HG02973 (cell line): Measurements from ENCODE around the gene TMEM222.

Experiments used
- ATAC-seq: cut with Tn5 transposase; IDR thresholded peaks from one replicate; pipeline ENCODE4 v1.9.1; 2021; ENCODE audit warnings: moderate library complexity; ENCODE audit not compliant: unreplicated experiment

The TMEM222 gene

GRCh38 chr1:27341525-27342252 is 19.7 kb downstream of the TMEM222 start, which contains the start of gene SYTL1:
TSS of gene SYTL1 (plus strand) at chr1:27342022. CDS start at chr1:27345335, 3,313 bp downstream.
- no peak for ATAC-seq

GRCh38 chr1:27342391-27342777 is 20.4 kb downstream of the TMEM222 start:
- ATAC-seq = no peak

DNA sequence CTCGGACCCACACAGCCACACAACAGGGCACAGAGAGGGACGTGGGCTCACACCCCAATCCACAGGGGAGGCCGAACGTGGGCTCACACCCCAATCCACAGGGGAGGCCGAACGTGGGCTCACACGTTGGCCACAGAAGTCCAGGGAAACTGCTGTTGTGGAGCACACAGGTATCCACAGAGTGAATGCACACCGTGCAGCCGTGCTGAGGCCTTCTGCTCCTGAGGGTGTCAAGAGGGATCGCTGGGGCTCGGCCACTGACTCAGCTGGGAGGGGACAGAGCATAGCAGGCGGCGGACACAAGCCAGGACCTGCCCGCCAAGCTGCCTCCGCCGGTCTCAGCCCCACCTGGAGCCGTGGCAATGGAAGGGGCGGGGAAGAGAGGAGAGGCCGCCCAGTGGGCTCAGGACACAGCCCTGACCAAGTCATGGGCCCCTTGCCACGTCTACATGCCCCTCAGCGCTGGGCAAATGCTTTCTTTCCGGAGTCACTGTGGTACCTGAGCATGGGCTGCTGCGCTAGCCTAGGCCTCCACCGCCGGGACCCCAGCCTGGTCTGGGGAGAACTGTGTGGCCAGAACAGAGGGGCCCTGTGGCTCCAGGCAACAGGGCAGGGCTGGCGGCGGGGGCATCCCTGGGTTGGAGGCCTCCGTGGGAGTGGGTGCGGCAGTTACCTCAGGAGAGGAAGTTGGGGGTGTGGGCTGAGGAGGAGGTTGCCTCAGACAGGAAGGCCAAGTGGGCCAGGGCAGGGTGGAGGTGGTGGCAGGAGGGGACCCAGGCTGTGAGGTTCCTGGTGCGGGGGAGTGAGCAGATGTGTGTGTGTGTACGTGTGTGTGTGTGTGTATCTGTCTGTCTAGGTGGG is 21.0 kb downstream of the TMEM222 start:
- no peak for ATAC-seq

DNA sequence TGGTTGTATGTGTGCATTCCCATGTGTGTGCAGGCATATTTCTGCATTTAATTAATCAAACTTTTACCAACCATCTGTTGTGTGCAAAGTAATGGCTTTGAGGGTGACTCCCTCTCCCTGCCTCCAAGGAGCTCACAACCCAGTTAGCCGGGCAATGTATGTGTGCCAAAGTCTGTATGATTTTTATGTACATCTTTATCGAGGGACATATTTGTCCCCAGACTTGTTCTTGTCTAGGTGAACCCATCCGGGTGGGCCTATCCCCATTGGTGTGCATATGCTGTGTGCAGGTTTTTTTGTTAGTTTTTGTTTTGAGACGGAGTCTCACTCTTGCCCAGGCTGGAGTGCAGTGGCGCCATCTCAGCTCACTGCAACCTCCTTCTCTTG is 21.7 kb downstream of the TMEM222 start:
- ATAC-seq = no peak

GRCh38 chr1:27345272-27345671 is 23.3 kb downstream of the TMEM222 start:
- ATAC-seq = no peak

GRCh38 chr1:27346357-27346756 is 24.4 kb downstream of the TMEM222 start:
- ATAC-seq = no peak

DNA sequence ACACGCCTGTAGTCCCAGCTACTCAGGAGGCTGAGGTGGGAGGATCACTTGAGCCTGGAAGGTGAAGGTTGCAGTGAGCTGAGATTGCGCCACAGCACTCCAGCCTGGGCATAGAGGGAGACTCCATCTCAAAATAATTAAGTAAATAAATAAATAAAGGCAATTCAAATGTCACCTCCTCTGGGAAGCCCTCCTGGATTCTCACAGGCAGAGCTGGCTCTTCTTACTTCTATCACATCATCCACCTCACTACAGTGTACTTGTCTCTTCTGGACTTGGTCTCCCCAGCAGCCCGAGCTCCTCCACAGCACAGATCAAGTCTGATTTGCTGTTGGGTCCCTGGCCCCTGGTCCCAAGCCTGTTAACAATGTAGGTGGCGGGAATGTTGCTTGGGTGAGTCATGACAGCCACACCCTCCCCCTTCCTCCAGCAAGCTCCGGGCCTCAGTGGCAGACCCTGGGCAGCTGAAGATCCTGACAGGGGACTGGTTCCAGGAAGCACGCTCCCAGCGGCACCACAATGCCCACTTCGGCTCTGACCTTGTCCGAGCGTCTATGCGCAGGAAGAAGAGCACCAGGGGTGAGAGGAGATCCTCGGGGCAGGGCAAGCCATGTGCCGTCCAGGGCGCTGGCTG is 25.1 kb downstream of the TMEM222 start:
- ATAC-seq = no peak

GRCh38 chr1:27348861-27349783 is 27.2 kb downstream of the TMEM222 start:
- no peak for ATAC-seq

- ATAC-seq = no peak
Observed at GRCh38 chr1:27349784-27350662, 28.1 kb downstream of the TMEM222 start.

DNA sequence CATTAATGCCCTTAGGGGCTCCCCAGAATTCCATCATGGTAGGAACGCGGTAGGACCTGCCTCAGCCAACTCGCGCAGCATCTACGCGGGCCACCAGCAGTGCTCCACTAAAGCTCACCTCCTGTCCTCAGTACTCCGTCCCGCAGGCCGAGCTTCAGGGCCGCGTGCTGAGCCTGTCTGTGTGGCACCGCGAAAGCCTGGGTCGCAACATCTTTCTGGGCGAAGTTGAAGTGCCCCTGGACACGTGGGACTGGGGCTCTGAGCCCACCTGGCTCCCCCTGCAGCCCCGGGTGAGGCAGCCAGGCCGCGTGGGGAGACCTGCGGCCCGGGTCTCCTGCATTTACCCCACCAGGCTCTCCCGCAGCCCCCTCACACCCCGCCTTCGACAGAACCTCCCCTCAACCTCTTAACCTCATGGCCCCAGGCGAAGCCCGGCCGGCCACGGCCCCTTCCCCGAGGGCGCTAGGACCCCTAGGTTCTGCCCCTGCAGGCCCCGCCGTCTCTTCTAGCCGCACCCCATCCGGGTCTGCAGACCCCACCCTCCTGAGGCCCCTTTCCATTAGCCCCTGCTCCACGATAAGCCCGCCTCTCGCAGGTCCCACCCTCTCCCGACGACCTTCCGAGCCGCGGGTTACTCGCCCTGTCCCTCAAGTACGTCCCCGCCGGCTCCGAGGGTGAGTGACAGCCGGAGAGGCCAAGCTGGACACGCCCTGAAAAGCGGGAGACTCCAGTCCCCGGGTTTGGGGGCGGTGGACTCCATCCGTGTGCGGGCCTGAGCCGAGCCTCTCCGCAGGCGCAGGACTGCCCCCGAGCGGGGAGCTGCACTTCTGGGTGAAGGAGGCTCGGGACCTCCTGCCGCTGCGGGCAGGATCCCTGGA is 28.9 kb downstream of the TMEM222 start:
- ATAC-seq = no peak

- no peak for ATAC-seq
Observed at GRCh38 chr1:27351541-27352107, 29.7 kb downstream of the TMEM222 start.

GRCh38 chr1:27353166-27353565 is 31.2 kb downstream of the TMEM222 start:
- ATAC-seq = no peak

- no peak for ATAC-seq
Observed at GRCh38 chr1:27353629-27354028, 31.7 kb downstream of the TMEM222 start.

- ATAC-seq = no peak
Observed at GRCh38 chr1:27355683-27356082, 33.7 kb downstream of the TMEM222 start.

DNA sequence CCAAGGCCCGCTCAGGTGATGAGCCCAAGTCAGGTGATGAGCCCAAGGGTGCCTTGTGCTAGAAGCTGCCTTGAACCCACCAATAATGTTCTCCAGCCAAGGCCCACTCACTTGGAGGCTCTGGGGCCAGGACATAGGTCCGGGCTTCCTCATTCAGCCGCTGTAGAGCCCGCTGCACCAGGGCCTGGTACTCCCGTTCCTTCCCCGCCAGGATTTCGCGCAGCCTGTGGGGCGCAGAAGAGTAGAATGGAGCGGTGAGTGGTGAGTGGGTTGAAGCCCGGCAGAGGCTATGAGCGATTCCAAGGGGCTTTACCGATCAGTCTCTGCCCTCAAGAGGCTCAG is 34.3 kb downstream of the TMEM222 start:
- no peak for ATAC-seq

- ATAC-seq = no peak
Observed at GRCh38 chr1:27356619-27357280, 34.8 kb downstream of the TMEM222 start.

GRCh38 chr1:27357281-27358037 is 35.5 kb downstream of the TMEM222 start:
- ATAC-seq = no peak
